ENCODE data around the gene FAM210A.

DNA sequence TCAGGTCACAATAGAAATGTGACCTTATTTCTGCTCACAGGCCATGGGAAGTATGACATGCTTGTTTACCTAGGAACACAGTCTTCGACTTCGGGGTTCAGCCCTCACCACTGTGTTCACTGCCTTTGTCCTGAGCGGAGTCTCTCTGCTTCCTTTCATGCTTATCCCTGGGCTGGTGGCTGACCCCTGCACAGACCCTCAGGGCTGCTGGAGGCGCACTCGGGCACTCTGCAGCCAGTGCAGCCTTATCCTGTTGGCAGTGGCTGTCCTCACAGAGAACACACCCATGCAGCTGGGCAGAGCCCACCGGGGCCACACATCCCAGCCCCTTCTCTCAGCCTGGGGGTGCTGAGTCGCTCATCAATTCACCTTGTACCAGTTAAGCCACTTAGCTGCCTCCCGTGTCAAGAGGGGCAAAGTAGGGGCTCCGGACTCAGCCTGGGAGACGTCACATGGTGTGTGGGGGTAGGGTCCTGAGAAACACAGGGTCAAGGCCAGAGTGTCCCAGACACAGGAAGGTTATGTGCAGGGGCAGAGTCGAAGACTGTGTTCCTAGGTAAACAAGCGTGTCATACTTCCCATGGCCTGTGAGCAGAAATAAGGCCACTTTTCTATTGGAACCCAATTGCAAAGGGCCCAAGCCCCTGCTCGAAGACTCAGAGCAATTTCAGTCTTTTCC, 107.5 kb downstream of the FAM210A start:
- TF ChIP-seq JUN (CRISPR knock-in tag; IDR thresholded peaks at IDR 0.05), result no peak
- TF ChIP-seq, protein P1, sequence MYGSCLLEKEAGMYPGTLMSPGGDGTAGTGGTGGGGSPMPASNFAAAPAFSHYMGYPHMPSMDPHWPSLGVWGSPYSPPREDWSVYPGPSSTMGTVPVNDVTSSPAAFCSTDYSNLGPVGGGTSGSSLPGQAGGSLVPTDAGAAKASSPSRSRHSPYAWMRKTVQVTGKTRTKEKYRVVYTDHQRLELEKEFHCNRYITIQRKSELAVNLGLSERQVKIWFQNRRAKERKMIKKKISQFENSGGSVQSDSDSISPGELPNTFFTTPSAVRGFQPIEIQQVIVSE (CRISPR knock-in tag; IDR thresholded peaks at IDR 0.05; ENCODE audit: borderline replicate concordance), result no peak
- no peak for TF ChIP-seq CTCF (IDR thresholded peaks at IDR 0.05)
- TF ChIP-seq SP1 (CRISPR knock-in tag; conservative IDR thresholded peaks at IDR 0.05), result no peak
- no peak for TF ChIP-seq ESRRA (CRISPR knock-in tag; IDR thresholded peaks at IDR 0.05; ENCODE audit: borderline replicate concordance)
- no peak for TF ChIP-seq NR1H2 (CRISPR knock-in tag; IDR thresholded peaks at IDR 0.05)
- TF ChIP-seq USF2 (CRISPR knock-in tag; IDR thresholded peaks at IDR 0.05), result no peak
- TF ChIP-seq, protein P2, sequence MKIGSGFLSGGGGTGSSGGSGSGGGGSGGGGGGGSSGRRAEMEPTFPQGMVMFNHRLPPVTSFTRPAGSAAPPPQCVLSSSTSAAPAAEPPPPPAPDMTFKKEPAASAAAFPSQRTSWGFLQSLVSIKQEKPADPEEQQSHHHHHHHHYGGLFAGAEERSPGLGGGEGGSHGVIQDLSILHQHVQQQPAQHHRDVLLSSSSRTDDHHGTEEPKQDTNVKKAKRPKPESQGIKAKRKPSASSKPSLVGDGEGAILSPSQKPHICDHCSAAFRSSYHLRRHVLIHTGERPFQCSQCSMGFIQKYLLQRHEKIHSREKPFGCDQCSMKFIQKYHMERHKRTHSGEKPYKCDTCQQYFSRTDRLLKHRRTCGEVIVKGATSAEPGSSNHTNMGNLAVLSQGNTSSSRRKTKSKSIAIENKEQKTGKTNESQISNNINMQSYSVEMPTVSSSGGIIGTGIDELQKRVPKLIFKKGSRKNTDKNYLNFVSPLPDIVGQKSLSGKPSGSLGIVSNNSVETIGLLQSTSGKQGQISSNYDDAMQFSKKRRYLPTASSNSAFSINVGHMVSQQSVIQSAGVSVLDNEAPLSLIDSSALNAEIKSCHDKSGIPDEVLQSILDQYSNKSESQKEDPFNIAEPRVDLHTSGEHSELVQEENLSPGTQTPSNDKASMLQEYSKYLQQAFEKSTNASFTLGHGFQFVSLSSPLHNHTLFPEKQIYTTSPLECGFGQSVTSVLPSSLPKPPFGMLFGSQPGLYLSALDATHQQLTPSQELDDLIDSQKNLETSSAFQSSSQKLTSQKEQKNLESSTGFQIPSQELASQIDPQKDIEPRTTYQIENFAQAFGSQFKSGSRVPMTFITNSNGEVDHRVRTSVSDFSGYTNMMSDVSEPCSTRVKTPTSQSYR (CRISPR knock-in tag; IDR thresholded peaks at IDR 0.05), result no peak
